ENCODE data around the gene COL15A1.

The COL15A1 gene

DNA sequence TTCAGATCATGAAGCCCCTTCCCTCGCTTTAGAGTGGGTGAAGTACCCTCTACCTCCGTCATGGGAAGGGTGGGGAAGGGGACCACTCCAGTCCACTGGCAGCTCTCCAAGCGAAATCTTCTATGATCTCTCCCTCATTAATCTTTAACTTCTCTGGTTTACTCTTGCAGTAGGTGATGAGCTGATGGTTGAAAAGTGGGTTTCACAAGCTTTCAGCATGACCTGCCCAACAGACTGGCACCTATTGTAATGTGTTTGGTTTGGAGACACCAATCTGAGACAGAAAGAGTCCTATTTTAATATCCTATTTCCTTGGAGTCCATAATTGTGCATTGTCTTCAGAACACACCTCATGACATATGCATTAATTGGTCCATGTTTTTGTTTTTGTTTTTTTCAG is 90.4 kb downstream of the COL15A1 start:
- no peak overlapping the region for H2BK5ac ChIP-seq (ENCODE audit: low read length)
- no CpG with 5 or more reads among the region's 3 CpGs for WGBS (ENCODE audit: extremely low coverage, insufficient coverage, low lambda C conversion rate)

DNA sequence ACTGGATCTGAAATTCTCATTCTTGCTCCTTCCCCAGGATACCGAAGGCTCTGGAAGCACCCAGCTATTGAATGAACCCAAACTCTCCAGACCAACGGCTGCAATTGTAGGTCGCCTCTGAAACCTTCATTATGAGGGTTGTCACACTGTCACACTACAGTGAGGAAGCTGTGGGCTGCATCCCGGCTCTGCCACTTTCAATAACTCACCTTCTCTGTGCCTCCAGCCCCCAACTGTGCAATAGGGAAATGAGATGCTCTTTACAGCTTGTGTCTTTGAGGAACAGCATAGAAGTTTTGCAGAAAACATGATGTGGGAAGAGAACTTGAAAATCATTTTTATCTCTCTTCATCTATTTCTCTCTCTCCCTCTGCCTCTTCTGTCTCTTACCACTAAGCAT is 91.6 kb downstream of the COL15A1 start:
- Histone ChIP-seq H3K36me3 (ENCODE audit: control insufficient read depth, insufficient read depth, low read length) (no peaks in the 10 kb centered on the region), H3K79me1 (ENCODE audit: low read length) (no peaks in the 10 kb centered on the region), H3K18ac (ENCODE audit: low read length) (no peak overlapping the region), H3K4me3 (ENCODE audit: low read length) (no peak overlapping the region), H2BK15ac (replicated peaks; ENCODE audit: low read depth) (no peak overlapping the region), H3K4ac (ENCODE audit: low read depth, low read length) (no peak overlapping the region), H3K23ac (ENCODE audit: low read length) (no peak overlapping the region), H2BK5ac (ENCODE audit: low read length) (no peak overlapping the region), H3K27ac (ENCODE audit: low read depth, low read length) (no peak overlapping the region), H2BK120ac (ENCODE audit: low read depth, low read length) (no peak overlapping the region), H4K8ac (ENCODE audit: low read depth, low read length) (no peak overlapping the region), H2AK5ac (ENCODE audit: low read length) (no peak overlapping the region), H3K27me3 (ENCODE audit: insufficient read depth, low read length, poor library complexity) (no peaks in the 10 kb centered on the region), H3K4me1 (ENCODE audit: control insufficient read depth, low read depth, low read length) (peaks cover 2% of the 10 kb centered on the region), H4K5ac (ENCODE audit: low read length) (no peak overlapping the region), H3K79me2 (ENCODE audit: control insufficient read depth, insufficient read depth, low read length) (no peaks in the 10 kb centered on the region), H3K4me2 (ENCODE audit: low read length) (no peak overlapping the region), H3K56ac (ENCODE audit: low read length) (no peak overlapping the region), H3K9ac (ENCODE audit: low read length) (no peak overlapping the region)
- WGBS (ENCODE audit: extremely low coverage, insufficient coverage, low lambda C conversion rate): no CpG with 5 or more reads among the region's 4 CpGs
- no peak for DNase-seq

More for the DNA sequence above, 90.4 kb downstream of the COL15A1 start:
- Histone ChIP-seq H2BK15ac (replicated peaks; ENCODE audit: low read depth) (no peak overlapping the region), H3K23ac (ENCODE audit: low read length) (no peak overlapping the region), H3K79me1 (ENCODE audit: low read length) (no peaks in the 10 kb centered on the region), H2AK5ac (ENCODE audit: low read length) (no peak overlapping the region), H3K4me2 (ENCODE audit: low read length) (no peak overlapping the region), H4K5ac (ENCODE audit: low read length) (no peak overlapping the region), H3K4ac (ENCODE audit: low read depth, low read length) (no peak overlapping the region), H3K9ac (ENCODE audit: low read length) (no peak overlapping the region), H2BK120ac (ENCODE audit: low read depth, low read length) (no peak overlapping the region), H3K79me2 (ENCODE audit: control insufficient read depth, insufficient read depth, low read length) (no peaks in the 10 kb centered on the region), H3K56ac (ENCODE audit: low read length) (no peak overlapping the region), H3K27ac (ENCODE audit: low read depth, low read length) (no peak overlapping the region), H3K18ac (ENCODE audit: low read length) (no peak overlapping the region), H3K4me1 (ENCODE audit: control insufficient read depth, low read depth, low read length) (no peaks in the 10 kb centered on the region), H4K8ac (ENCODE audit: low read depth, low read length) (no peak overlapping the region), H3K4me3 (ENCODE audit: low read length) (no peak overlapping the region), H3K36me3 (ENCODE audit: control insufficient read depth, insufficient read depth, low read length) (no peaks in the 10 kb centered on the region), H3K27me3 (ENCODE audit: insufficient read depth, low read length, poor library complexity) (no peaks in the 10 kb centered on the region)
- no peak for DNase-seq

DNA sequence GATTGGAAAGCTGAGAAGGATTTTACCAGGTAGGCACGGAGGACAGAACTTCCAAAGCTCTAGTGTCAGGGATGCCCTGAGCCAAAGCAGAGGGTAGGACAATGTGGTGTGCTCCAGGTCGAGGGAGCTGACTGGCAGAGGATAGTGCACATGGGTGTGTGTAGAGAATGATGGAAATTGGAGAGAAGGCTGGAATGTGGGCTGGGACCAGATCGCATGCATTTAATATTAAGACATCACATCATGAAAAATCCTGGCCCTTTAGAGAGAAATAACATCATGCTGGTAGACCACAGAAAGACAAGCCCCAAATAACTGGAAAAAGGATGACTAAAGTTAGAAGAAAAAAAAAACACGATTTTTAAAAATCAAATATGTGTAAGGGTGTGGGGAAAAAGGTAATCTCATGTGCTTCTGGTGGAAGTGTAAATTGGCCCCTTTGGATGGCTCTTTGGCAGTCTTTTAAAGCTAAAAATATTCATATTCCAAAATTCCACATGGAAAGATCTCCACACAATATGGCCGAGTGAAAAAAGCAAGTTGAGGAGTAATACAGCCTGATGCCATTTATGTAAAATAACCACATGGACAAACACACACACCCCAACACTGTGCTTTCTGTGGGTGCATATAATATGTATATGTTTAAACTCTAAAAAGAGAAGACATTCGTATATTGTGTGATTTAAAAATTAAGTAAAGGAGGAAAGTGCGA is 94.2 kb downstream of the COL15A1 start:
- no peak overlapping the region for H4K5ac ChIP-seq (ENCODE audit: low read length)
- H3K79me2 ChIP-seq (ENCODE audit: control insufficient read depth, insufficient read depth, low read length): no peaks in the 10 kb centered on the region
- no peak overlapping the region for H3K23ac ChIP-seq (ENCODE audit: low read length)
- H3K27me3 ChIP-seq (ENCODE audit: insufficient read depth, low read length, poor library complexity): no peaks in the 10 kb centered on the region
- no peak overlapping the region for H4K8ac ChIP-seq (ENCODE audit: low read depth, low read length)
- 100% methylated on average over 1 of the region's 7 CpGs for WGBS (ENCODE audit: extremely low coverage, insufficient coverage, low lambda C conversion rate)
- H3K18ac ChIP-seq (ENCODE audit: low read length): no peak overlapping the region
- no peaks in the 10 kb centered on the region for H3K36me3 ChIP-seq (ENCODE audit: control insufficient read depth, insufficient read depth, low read length)
- H2BK5ac ChIP-seq (ENCODE audit: low read length): no peak overlapping the region
- DNase-seq: no peak
- no peak overlapping the region for H3K4me2 ChIP-seq (ENCODE audit: low read length)
- H2BK15ac ChIP-seq (replicated peaks; ENCODE audit: low read depth): no peak overlapping the region
- H2AK5ac ChIP-seq (ENCODE audit: low read length): no peak overlapping the region
- peaks cover 2% of the 10 kb centered on the region for H3K4me1 ChIP-seq (ENCODE audit: control insufficient read depth, low read depth, low read length)
- H3K4ac ChIP-seq (ENCODE audit: low read depth, low read length): no peak overlapping the region
- no peak overlapping the region for H3K4me3 ChIP-seq (ENCODE audit: low read length)
- H3K9ac ChIP-seq (ENCODE audit: low read length): no peak overlapping the region
- H2BK120ac ChIP-seq (ENCODE audit: low read depth, low read length): no peak overlapping the region
- H3K79me1 ChIP-seq (ENCODE audit: low read length): no peaks in the 10 kb centered on the region
- H3K56ac ChIP-seq (ENCODE audit: low read length): no peak overlapping the region
- no peak overlapping the region for H3K27ac ChIP-seq (ENCODE audit: low read depth, low read length)

DNA sequence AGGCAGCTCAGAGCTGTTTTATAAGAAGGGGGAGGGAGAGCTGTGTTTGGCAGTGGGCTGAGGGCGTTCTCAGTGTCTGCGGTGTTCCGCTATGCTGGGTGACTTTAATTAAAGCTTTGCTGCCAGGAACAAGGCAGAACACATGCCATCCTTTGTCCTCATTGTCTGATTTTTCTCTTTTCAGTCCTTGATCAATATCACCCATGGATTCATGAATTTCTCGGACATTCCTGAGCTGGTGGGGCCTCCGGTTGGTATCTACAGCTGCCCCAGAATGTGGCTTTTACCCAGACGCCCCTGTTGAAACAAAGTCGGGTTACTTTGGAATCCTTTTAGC is 94.7 kb downstream of the COL15A1 start:
- no peak overlapping the region for H2BK5ac ChIP-seq (ENCODE audit: low read length)
- H3K23ac ChIP-seq (ENCODE audit: low read length): no peak overlapping the region
- no peak overlapping the region for H3K4ac ChIP-seq (ENCODE audit: low read depth, low read length)
- no peaks in the 10 kb centered on the region for H3K79me1 ChIP-seq (ENCODE audit: low read length)
- no peak overlapping the region for H3K18ac ChIP-seq (ENCODE audit: low read length)
- no peaks in the 10 kb centered on the region for H3K27me3 ChIP-seq (ENCODE audit: insufficient read depth, low read length, poor library complexity)
- no peak overlapping the region for H3K4me3 ChIP-seq (ENCODE audit: low read length)
- H4K8ac ChIP-seq (ENCODE audit: low read depth, low read length): no peak overlapping the region
- no peak overlapping the region for H3K27ac ChIP-seq (ENCODE audit: low read depth, low read length)
- no peak for DNase-seq
- peaks cover 2% of the 10 kb centered on the region for H3K4me1 ChIP-seq (ENCODE audit: control insufficient read depth, low read depth, low read length)
- H3K4me2 ChIP-seq (ENCODE audit: low read length): no peak overlapping the region
- H2BK15ac ChIP-seq (replicated peaks; ENCODE audit: low read depth): no peak overlapping the region
- WGBS (ENCODE audit: extremely low coverage, insufficient coverage, low lambda C conversion rate): no CpG with 5 or more reads among the region's 7 CpGs
- H3K79me2 ChIP-seq (ENCODE audit: control insufficient read depth, insufficient read depth, low read length): no peaks in the 10 kb centered on the region
- H3K9ac ChIP-seq (ENCODE audit: low read length): no peak overlapping the region
- no peak overlapping the region for H4K5ac ChIP-seq (ENCODE audit: low read length)
- H2BK120ac ChIP-seq (ENCODE audit: low read depth, low read length): no peak overlapping the region
- no peak overlapping the region for H2AK5ac ChIP-seq (ENCODE audit: low read length)
- H3K36me3 ChIP-seq (ENCODE audit: control insufficient read depth, insufficient read depth, low read length): no peaks in the 10 kb centered on the region
- H3K56ac ChIP-seq (ENCODE audit: low read length): no peak overlapping the region

DNA sequence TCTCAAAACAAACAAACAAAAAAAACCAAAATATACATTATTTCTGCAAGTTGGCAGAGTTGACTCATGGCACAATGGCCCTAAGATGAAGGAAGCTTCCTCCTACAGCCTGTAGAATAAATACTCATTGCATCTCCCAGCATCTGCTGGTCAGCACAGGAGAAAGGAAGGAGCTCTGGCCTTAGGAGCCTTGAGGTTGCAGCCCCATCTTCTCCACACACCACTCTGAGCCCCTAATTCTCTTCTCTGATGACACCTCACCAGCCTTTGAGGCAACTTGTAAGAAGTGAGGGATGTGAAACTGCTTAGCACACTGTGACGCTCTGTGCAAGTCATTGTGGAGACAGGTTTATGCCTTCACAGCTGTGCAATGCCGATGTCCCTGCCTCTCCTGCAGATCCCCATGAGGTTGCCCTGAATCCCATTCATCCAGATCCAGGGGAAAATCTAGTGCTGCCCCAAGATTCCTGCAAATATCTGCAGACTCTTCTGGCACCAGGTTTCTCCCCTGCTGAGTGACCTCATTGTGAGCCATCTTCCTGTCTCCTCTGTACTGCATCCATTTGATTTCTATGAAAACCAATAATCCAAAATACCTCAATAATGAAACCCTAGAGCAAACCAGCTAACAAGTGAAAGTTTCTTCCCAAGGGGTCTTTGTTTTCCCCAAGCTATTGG is 95.9 kb downstream of the COL15A1 start:
- H3K4me3 ChIP-seq (ENCODE audit: low read length): no peak overlapping the region
- H4K8ac ChIP-seq (ENCODE audit: low read depth, low read length): no peak overlapping the region
- H3K27me3 ChIP-seq (ENCODE audit: insufficient read depth, low read length, poor library complexity): no peaks in the 10 kb centered on the region
- H3K9ac ChIP-seq (ENCODE audit: low read length): no peak overlapping the region
- H3K79me1 ChIP-seq (ENCODE audit: low read length): no peaks in the 10 kb centered on the region
- H3K18ac ChIP-seq (ENCODE audit: low read length): no peak overlapping the region
- no peak overlapping the region for H3K4me2 ChIP-seq (ENCODE audit: low read length)
- H2AK5ac ChIP-seq (ENCODE audit: low read length): no peak overlapping the region
- no peak overlapping the region for H3K56ac ChIP-seq (ENCODE audit: low read length)
- peaks cover 2% of the 10 kb centered on the region for H3K4me1 ChIP-seq (ENCODE audit: control insufficient read depth, low read depth, low read length)
- H3K27ac ChIP-seq (ENCODE audit: low read depth, low read length): no peak overlapping the region
- no peak overlapping the region for H4K5ac ChIP-seq (ENCODE audit: low read length)
- H3K23ac ChIP-seq (ENCODE audit: low read length): peak overlapping the region; percentile 92
- no CpG with 5 or more reads among the region's 2 CpGs for WGBS (ENCODE audit: extremely low coverage, insufficient coverage, low lambda C conversion rate)
- no peaks in the 10 kb centered on the region for H3K36me3 ChIP-seq (ENCODE audit: control insufficient read depth, insufficient read depth, low read length)
- no peak overlapping the region for H2BK5ac ChIP-seq (ENCODE audit: low read length)
- no peak overlapping the region for H3K4ac ChIP-seq (ENCODE audit: low read depth, low read length)
- DNase-seq: no peak
- no peak overlapping the region for H2BK120ac ChIP-seq (ENCODE audit: low read depth, low read length)
- H2BK15ac ChIP-seq (replicated peaks; ENCODE audit: low read depth): no peak overlapping the region
- H3K79me2 ChIP-seq (ENCODE audit: control insufficient read depth, insufficient read depth, low read length): no peaks in the 10 kb centered on the region

Measured in mesendoderm (in vitro differentiated cells).